Upper lobe of left lung (tissue), 4 donors: ENCODE results near the gene GRK5.

Source experiments
- CTCF ChIP-seq, 6 experiments: fragments of 450-650 bp in 4 of 6; fragments of 200-600 bp in 2 of 6; sonication (generic) in 2 of 6; IDR thresholded peaks; one replicate each; pipeline ENCODE4 v1.5.1; 2016 to 2019; ENCODE audit warnings: antibody characterized with exemption in 6 of 6
- EP300 ChIP-seq, 4 donors: sonication (generic); formaldehyde crosslinking; IDR thresholded peaks; one replicate each; pipeline ENCODE4 v1.5.1; 2017; ENCODE audit warnings: antibody characterized with exemption in 4 of 4, control low read depth in 2 of 4
- POLR2A ChIP-seq, 4 donors: fragments of 450-650 bp; IDR thresholded peaks; one replicate each; pipeline ENCODE4 v1.5.1; 2016 to 2017; ENCODE audit warnings: antibody characterized with exemption in 4 of 4, mild to moderate bottlenecking in 2 of 4
- POLR2AphosphoS5 ChIP-seq, 2 donors: sonication (generic); formaldehyde crosslinking; IDR thresholded peaks; one replicate each; pipeline ENCODE4 v1.5.1; 2017; ENCODE audit warnings: antibody characterized with exemption in 2 of 2

- TF ChIP-seq POLR2A (IDR thresholded peaks at IDR 0.05) (no peak), POLR2AphosphoS5 (IDR thresholded peaks at IDR 0.05) (peak; percentile 39 to 58), CTCF (IDR thresholded peaks at IDR 0.05) (no peak), EP300 (IDR thresholded peaks at IDR 0.05) (peak in 1 of 4 donors; percentile 32)
Observed at GRCh38 chr10:119263951-119264617, 56.7 kb downstream of the GRK5 start.
